Glutamatergic neuron (in vitro differentiated cells): ENCODE data around the gene CEBPE. TPM values are rescaled to one million over a fixed set of nuclear protein-coding genes. Genes with fewer than 3 reads are reported as not detected.

ENCODE experiments used
- DNase-seq: peaks from one replicate; pipeline ENCODE4 v3.0.0; 2022
- H3K27ac Mint-ChIP-seq: one replicate; pipeline ENCODE4 v1.8.0; 2020; ENCODE audit warnings: mild to moderate bottlenecking, mixed read lengths, inconsistent platforms; ENCODE audit not compliant: unreplicated experiment
- H3K27me3 Mint-ChIP-seq: one replicate; pipeline ENCODE4 v1.8.0; 2020; ENCODE audit warnings: mild to moderate bottlenecking, moderate library complexity, mixed read lengths, inconsistent platforms; ENCODE audit not compliant: unreplicated experiment
- H3K36me3 Mint-ChIP-seq: one replicate; pipeline ENCODE4 v1.8.0; 2020; ENCODE audit warnings: mild to moderate bottlenecking, mixed read lengths, inconsistent platforms; ENCODE audit not compliant: unreplicated experiment
- H3K4me1 Mint-ChIP-seq: one replicate; pipeline ENCODE4 v1.8.0; 2020; ENCODE audit warnings: mild to moderate bottlenecking, low read depth, mixed read lengths, inconsistent platforms; ENCODE audit not compliant: unreplicated experiment
- H3K4me3 Mint-ChIP-seq: one replicate; pipeline ENCODE4 v1.8.0; 2020; ENCODE audit warnings: mild to moderate bottlenecking, mixed read lengths, inconsistent platforms; ENCODE audit not compliant: unreplicated experiment
- H3K9me3 Mint-ChIP-seq: one replicate; pipeline ENCODE4 v1.8.0; 2020; ENCODE audit warnings: mild to moderate bottlenecking, moderate library complexity, mixed read lengths, inconsistent platforms; ENCODE audit not compliant: unreplicated experiment
- CTCF ChIP-seq: fragments of 200-600 bp; sonication (generic); IDR thresholded peaks from one replicate; pipeline ENCODE4 v1.5.0; 2021; ENCODE audit not compliant: partially characterized antibody, unreplicated experiment
- total RNA-seq: library from RNA; stranded (reverse); fragmentation: NEBNext Ultra II Directional; extraction: Animal tissue kit (Norgen Biotek cat#: 25700); gene quantifications from one replicate; pipeline ENCODE4 v1.2.1, GENCODE V29; 2021; ENCODE audit not compliant: unreplicated experiment

The CEBPE gene
- total RNA-seq, 1 donor from 2014 or later = not detected

GRCh38 chr14:23089498-23090253 is 29.4 kb downstream of the CEBPE start:
- Mint-ChIP-seq H3K36me3 (no peaks in the 10 kb centered on the region), H3K27ac (no peak overlapping the region), H3K4me3 (no peak overlapping the region), H3K9me3 (no peaks in the 10 kb centered on the region), H3K4me1 (peaks cover 4% of the 10 kb centered on the region), H3K27me3 (no peaks in the 10 kb centered on the region)
- no peak for DNase-seq
- TF ChIP-seq CTCF = no peak

GRCh38 chr14:23086565-23086964 is 32.5 kb downstream of the CEBPE start:
- DNase-seq = no peak
- H3K9me3 Mint-ChIP-seq = no peaks in the 10 kb centered on the region
- no peaks in the 10 kb centered on the region for H3K4me1 Mint-ChIP-seq
- no peak overlapping the region for H3K4me3 Mint-ChIP-seq
- no peaks in the 10 kb centered on the region for H3K27me3 Mint-ChIP-seq
- H3K27ac Mint-ChIP-seq = no peak overlapping the region
- TF ChIP-seq CTCF = no peak
- no peaks in the 10 kb centered on the region for H3K36me3 Mint-ChIP-seq

- H3K27me3 Mint-ChIP-seq = no peaks in the 10 kb centered on the region
- H3K4me1 Mint-ChIP-seq = no peaks in the 10 kb centered on the region
- H3K36me3 Mint-ChIP-seq = peaks cover under 1% of the 10 kb centered on the region
- no peak for DNase-seq
- H3K9me3 Mint-ChIP-seq = no peaks in the 10 kb centered on the region
- no peak overlapping the region for H3K27ac Mint-ChIP-seq
- no peak overlapping the region for H3K4me3 Mint-ChIP-seq
- no peak for TF ChIP-seq CTCF
Observed at GRCh38 chr14:23085458-23085857, 33.6 kb downstream of the CEBPE start.

GRCh38 chr14:23080474-23080873 is 38.6 kb downstream of the CEBPE start:
- peaks cover 1% of the 10 kb centered on the region for H3K4me1 Mint-ChIP-seq
- no peak for DNase-seq
- H3K27ac Mint-ChIP-seq = no peak overlapping the region
- peaks cover 1% of the 10 kb centered on the region for H3K9me3 Mint-ChIP-seq
- no peak for TF ChIP-seq CTCF
- H3K4me3 Mint-ChIP-seq = no peak overlapping the region
- H3K27me3 Mint-ChIP-seq = peaks cover 2% of the 10 kb centered on the region
- H3K36me3 Mint-ChIP-seq = peaks cover 5% of the 10 kb centered on the region

- peaks cover 5% of the 10 kb centered on the region for H3K36me3 Mint-ChIP-seq
- TF ChIP-seq CTCF = no peak
- H3K27me3 Mint-ChIP-seq = peaks cover 2% of the 10 kb centered on the region
- H3K27ac Mint-ChIP-seq = no peak overlapping the region
- H3K4me3 Mint-ChIP-seq = no peak overlapping the region
- peaks cover 1% of the 10 kb centered on the region for H3K9me3 Mint-ChIP-seq
- H3K4me1 Mint-ChIP-seq = peaks cover 4% of the 10 kb centered on the region
- DNase-seq = no peak
Observed at GRCh38 chr14:23079716-23080115, 39.3 kb downstream of the CEBPE start.
